Measurements from ENCODE around the gene RTN1. TPM values are rescaled to one million over a fixed set of nuclear protein-coding genes. Genes with fewer than 3 reads are reported as not detected.

The RTN1 gene
- total and polyA plus RNA-seq, 2 experiments from 2014 or later: 0.15 TPM; not detected in 1

DNA sequence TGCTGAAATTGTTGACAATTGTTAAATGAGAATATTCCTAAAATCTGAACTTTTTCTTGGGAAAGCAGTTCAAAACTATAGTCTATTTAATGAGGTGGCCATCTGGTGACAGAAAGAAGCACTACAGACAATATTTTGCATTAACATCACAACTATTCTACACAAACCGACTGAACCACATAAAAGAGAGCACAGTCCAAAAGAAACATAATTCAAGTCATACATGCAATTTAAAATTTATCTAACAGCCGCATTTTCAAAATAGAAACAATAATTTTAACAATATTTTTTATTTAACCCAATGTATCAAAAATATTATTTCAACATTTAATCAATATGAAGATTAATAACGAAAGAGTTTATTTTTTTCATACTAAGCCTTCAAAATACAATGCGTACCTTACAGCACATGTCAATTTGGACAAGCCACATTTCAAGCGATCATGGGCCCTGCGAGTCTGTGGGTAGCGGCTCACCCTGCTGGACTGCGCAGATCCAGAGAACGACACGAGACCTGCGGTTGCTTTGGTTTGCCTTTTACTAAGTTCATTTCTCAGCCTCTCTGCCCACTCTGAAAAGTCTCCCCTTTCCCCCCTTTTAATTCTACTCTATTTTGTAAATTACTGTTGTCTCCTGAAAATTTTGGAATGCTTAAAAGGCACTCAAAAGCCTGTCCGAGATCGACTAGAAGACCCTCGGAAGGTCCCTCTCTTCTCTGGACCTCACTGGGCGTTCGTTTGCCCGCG, 48.4 kb upstream of the RTN1 start:
- no peaks in the 10 kb centered on the region for H3K79me2 ChIP-seq (ENCODE audit: insufficient read depth)
- DNase-seq: peak; percentile 60
- peak overlapping the region; percentile 59 for H3K4me2 ChIP-seq (ENCODE audit: unreplicated experiment)
- H3K9me2 ChIP-seq (ENCODE audit: insufficient read depth): no peaks in the 10 kb centered on the region
- no peaks in the 10 kb centered on the region for H3F3A ChIP-seq (ENCODE audit: insufficient read depth)
- H3K4me3 ChIP-seq: peak overlapping the region; percentile 51
- no peak overlapping the region for H3K27ac ChIP-seq
- H3K9me3 ChIP-seq (ENCODE audit: low read depth): no peaks in the 10 kb centered on the region
- H2AFZ ChIP-seq: peak overlapping the region; percentile 28
- no peaks in the 10 kb centered on the region for H4K20me1 ChIP-seq (ENCODE audit: insufficient read depth)
- no peak overlapping the region for H3K9ac ChIP-seq
- no peak for TF ChIP-seq EZH2 (IDR thresholded peaks at IDR 0.05; ENCODE audit: insufficient read depth, poor library complexity, severe bottlenecking)
- TF ChIP-seq EZH2phosphoT487 (IDR thresholded peaks at IDR 0.05; ENCODE audit: insufficient read depth, low read depth): no peak
- peaks cover 4% of the 10 kb centered on the region; the same call in 1 of the 2 replicates for H3K4me1 ChIP-seq (ENCODE audit: insufficient read depth)
- H3K27me3 ChIP-seq (replicated peaks; ENCODE audit: insufficient read depth): peaks cover 36% of the 10 kb centered on the region
- in situ Hi-C loops (cut with MboI): no loop called here
- no peaks in the 10 kb centered on the region for H3K36me3 ChIP-seq (ENCODE audit: low read depth)
- 1 to 3% methylated on average over 18 of the region's 18 CpGs for WGBS, 2 experiments (ENCODE audit: low coverage in 1 of 2, low lambda C conversion rate in 2 of 2, missing lambda C conversion rate in 2 of 2)

DNA sequence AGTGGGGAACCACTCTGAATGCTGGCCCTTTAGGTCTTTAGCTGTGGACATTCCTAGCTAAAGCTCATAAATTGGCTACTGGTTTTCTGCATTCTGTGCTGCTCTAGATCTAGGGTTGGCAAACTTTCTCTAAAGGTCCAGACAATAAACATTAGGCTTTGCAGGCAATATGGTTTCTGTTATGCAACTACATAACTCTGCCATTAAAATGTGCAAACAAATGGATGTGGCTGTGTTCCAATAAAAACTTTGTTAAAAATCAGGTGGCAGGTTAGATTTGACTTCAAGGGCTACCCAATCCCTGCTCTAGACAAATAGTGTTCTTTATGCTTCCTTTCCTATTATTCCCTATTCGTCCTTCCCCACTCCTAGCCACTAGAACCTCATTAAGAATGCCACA, 42.6 kb upstream of the RTN1 start:
- in situ Hi-C loops (cut with MboI): no loop called here
- H3K79me2 ChIP-seq (ENCODE audit: insufficient read depth): no peaks in the 10 kb centered on the region
- no peaks in the 10 kb centered on the region for H3K36me3 ChIP-seq (ENCODE audit: low read depth)
- no peaks in the 10 kb centered on the region for H3K9me3 ChIP-seq (ENCODE audit: low read depth)
- no peak overlapping the region for H3K4me2 ChIP-seq (ENCODE audit: unreplicated experiment)
- H3K27me3 ChIP-seq (replicated peaks; ENCODE audit: insufficient read depth): peaks cover 10% of the 10 kb centered on the region; the same call in 1 of the 2 replicates
- no peak overlapping the region for H3K4me3 ChIP-seq
- DNase-seq: no peak
- H2AFZ ChIP-seq: no peak overlapping the region
- H3K4me1 ChIP-seq (ENCODE audit: insufficient read depth): no peaks in the 10 kb centered on the region
- no peaks in the 10 kb centered on the region for H3F3A ChIP-seq (ENCODE audit: insufficient read depth)
- TF ChIP-seq EZH2 (IDR thresholded peaks at IDR 0.05; ENCODE audit: insufficient read depth, poor library complexity, severe bottlenecking) (no peak), EZH2phosphoT487 (IDR thresholded peaks at IDR 0.05; ENCODE audit: insufficient read depth, low read depth) (no peak)
- WGBS, 2 experiments (ENCODE audit: low coverage in 1 of 2, low lambda C conversion rate in 2 of 2, missing lambda C conversion rate in 2 of 2): 29 to 38% methylated on average over 1 of the region's 1 CpG
- no peak overlapping the region for H3K9ac ChIP-seq
- H3K27ac ChIP-seq: no peak overlapping the region
- H4K20me1 ChIP-seq (ENCODE audit: insufficient read depth): no peaks in the 10 kb centered on the region
- no peaks in the 10 kb centered on the region for H3K9me2 ChIP-seq (ENCODE audit: insufficient read depth)

DNA sequence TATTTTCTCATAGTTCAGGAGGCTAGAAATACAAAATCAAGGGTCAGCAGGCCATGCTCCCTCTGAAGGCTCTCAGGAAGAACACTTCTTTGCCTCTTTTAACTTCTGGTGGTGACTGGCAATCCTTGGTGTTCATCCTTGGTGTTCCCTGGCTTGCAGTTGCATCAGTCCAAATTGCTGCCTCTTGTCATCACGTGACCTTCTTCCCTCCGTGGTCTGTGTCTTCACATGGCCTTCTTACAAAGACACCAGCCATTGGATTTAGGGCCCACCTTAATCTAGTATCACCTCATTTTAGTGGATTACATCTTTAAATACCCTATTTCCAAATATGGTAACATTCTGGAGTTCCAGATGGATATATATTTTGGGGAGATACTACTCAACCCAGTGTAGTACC, 41.9 kb upstream of the RTN1 start:
- TF ChIP-seq EZH2 (IDR thresholded peaks at IDR 0.05; ENCODE audit: insufficient read depth, poor library complexity, severe bottlenecking) (no peak), EZH2phosphoT487 (IDR thresholded peaks at IDR 0.05; ENCODE audit: insufficient read depth, low read depth) (no peak)
- WGBS, 2 experiments (ENCODE audit: low coverage in 1 of 2, low lambda C conversion rate in 2 of 2, missing lambda C conversion rate in 2 of 2): 49 to 51% methylated on average over 2 of the region's 2 CpGs
- no peak for DNase-seq

DNA sequence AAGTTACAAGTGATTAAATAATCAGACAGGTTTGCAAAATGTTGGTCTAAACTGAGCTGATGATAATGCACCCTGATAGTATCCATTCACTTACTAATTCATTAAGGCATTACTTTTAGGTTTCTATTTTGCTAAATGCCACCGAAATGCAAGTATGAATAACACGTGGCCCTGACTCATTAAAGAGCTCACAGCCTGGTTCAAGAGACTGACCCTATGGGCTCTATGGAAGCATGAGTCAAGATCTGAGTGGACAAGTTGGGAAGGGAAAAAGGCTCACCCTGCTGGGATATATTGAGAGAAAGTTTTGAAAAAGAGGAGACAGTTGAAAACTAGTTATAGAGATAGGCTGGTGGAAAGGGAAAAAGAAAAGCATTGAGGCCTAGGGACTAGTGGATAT, 34.6 kb upstream of the RTN1 start:
- Histone ChIP-seq H3K79me2 (ENCODE audit: insufficient read depth) (no peaks in the 10 kb centered on the region), H3K27me3 (replicated peaks; ENCODE audit: insufficient read depth) (no peaks in the 10 kb centered on the region; the same call in 1 of the 2 replicates), H3K36me3 (ENCODE audit: low read depth) (no peaks in the 10 kb centered on the region), H3K9me3 (ENCODE audit: low read depth) (no peaks in the 10 kb centered on the region), H2AFZ (no peak overlapping the region), H4K20me1 (ENCODE audit: insufficient read depth) (no peaks in the 10 kb centered on the region), H3K9me2 (ENCODE audit: insufficient read depth) (no peaks in the 10 kb centered on the region), H3K4me2 (ENCODE audit: unreplicated experiment) (no peak overlapping the region), H3K4me1 (ENCODE audit: insufficient read depth) (no peaks in the 10 kb centered on the region), H3K9ac (no peak overlapping the region), H3F3A (ENCODE audit: insufficient read depth) (no peaks in the 10 kb centered on the region), H3K27ac (no peak overlapping the region), H3K4me3 (no peak overlapping the region)
- peak; percentile 22 for DNase-seq
- no peak for TF ChIP-seq EZH2 (IDR thresholded peaks at IDR 0.05; ENCODE audit: insufficient read depth, poor library complexity, severe bottlenecking)
- TF ChIP-seq EZH2phosphoT487 (IDR thresholded peaks at IDR 0.05; ENCODE audit: insufficient read depth, low read depth): no peak
- in situ Hi-C loops (cut with MboI): no loop called here
- 17 to 27% methylated on average over 2 of the region's 2 CpGs for WGBS, 2 experiments (ENCODE audit: low coverage in 1 of 2, low lambda C conversion rate in 2 of 2, missing lambda C conversion rate in 2 of 2)

More for the DNA sequence above, 41.9 kb upstream of the RTN1 start:
- no peaks in the 10 kb centered on the region for H4K20me1 ChIP-seq (ENCODE audit: insufficient read depth)
- no peaks in the 10 kb centered on the region for H3K36me3 ChIP-seq (ENCODE audit: low read depth)
- peaks cover 2% of the 10 kb centered on the region; the same call in 1 of the 2 replicates for H3K27me3 ChIP-seq (replicated peaks; ENCODE audit: insufficient read depth)
- H3K4me2 ChIP-seq (ENCODE audit: unreplicated experiment): no peak overlapping the region
- H3K9ac ChIP-seq: no peak overlapping the region
- no peaks in the 10 kb centered on the region for H3K4me1 ChIP-seq (ENCODE audit: insufficient read depth)
- H3K9me2 ChIP-seq (ENCODE audit: insufficient read depth): no peaks in the 10 kb centered on the region
- in situ Hi-C loops (cut with MboI): no loop called here
- no peaks in the 10 kb centered on the region for H3F3A ChIP-seq (ENCODE audit: insufficient read depth)
- no peaks in the 10 kb centered on the region for H3K9me3 ChIP-seq (ENCODE audit: low read depth)
- no peaks in the 10 kb centered on the region for H3K79me2 ChIP-seq (ENCODE audit: insufficient read depth)
- no peak overlapping the region for H3K27ac ChIP-seq
- no peak overlapping the region for H3K4me3 ChIP-seq
- H2AFZ ChIP-seq: no peak overlapping the region

Measured in GM23248 (cell line).